Measurements from ENCODE around the gene CLINT1. TPM values are rescaled to one million over a fixed set of nuclear protein-coding genes. Genes with fewer than 3 reads are reported as not detected.
A peak's percentile ranks its signal among the peaks of the same experiment; 100 is the strongest.
"Not testable (repeated sequence)": the region's sequence is repeated elsewhere in the genome, so short reads cannot be mapped to it uniquely, and the experiment has no call there.

CLINT1 gene
- 100 to 1,000 TPM; 110 to 144 (median 130) TPM for polyA plus RNA-seq (ENCODE audit: insufficient read length in 4 of 4)

GRCh38 chr5:157858527-157859226 is at the start of gene CLINT1:
Gene CLINT1, minus strand, starts transcription at chr5:157859145. Its CDS starts 175 bp downstream, at chr5:157858970.
- peak; percentile 60 to 81 (median 69) for DNase-seq (ENCODE audit: low read depth in 4 of 4, low spot score in 2 of 4)

- no peak for DNase-seq (ENCODE audit: low read depth in 4 of 4, low spot score in 2 of 4)
Measured at GRCh38 chr5:157908459-157908858, 49.5 kb upstream of the CLINT1 start.

GRCh38 chr5:157907479-157907878 is 48.5 kb upstream of the CLINT1 start:
- no peak for DNase-seq (ENCODE audit: low read depth in 4 of 4, low spot score in 2 of 4)

- no peak for DNase-seq (ENCODE audit: low read depth in 4 of 4, low spot score in 2 of 4)
Measured at GRCh38 chr5:157903117-157903450, 44.1 kb upstream of the CLINT1 start.

- no peak for DNase-seq (ENCODE audit: low read depth in 4 of 4, low spot score in 2 of 4)
Measured at GRCh38 chr5:157902449-157903116, 43.6 kb upstream of the CLINT1 start.

GRCh38 chr5:157900644-157901043 is 41.7 kb upstream of the CLINT1 start:
- DNase-seq (ENCODE audit: low read depth in 4 of 4, low spot score in 2 of 4), result no peak

- no peak for DNase-seq (ENCODE audit: low read depth in 4 of 4, low spot score in 2 of 4)
Measured at GRCh38 chr5:157893611-157894010, 34.7 kb upstream of the CLINT1 start.

GRCh38 chr5:157892974-157893373 is 34.0 kb upstream of the CLINT1 start:
- no peak for DNase-seq (ENCODE audit: low read depth in 4 of 4, low spot score in 2 of 4)

- DNase-seq (ENCODE audit: low read depth in 4 of 4, low spot score in 2 of 4), result no peak
Measured at GRCh38 chr5:157890836-157891597, 32.1 kb upstream of the CLINT1 start.

GRCh38 chr5:157888814-157889532 is 30.0 kb upstream of the CLINT1 start:
- DNase-seq (ENCODE audit: low read depth in 4 of 4, low spot score in 2 of 4), result no peak

- no peak for DNase-seq (ENCODE audit: low read depth in 4 of 4, low spot score in 2 of 4)
Measured at GRCh38 chr5:157886796-157887380, 27.9 kb upstream of the CLINT1 start.

- DNase-seq (ENCODE audit: low read depth in 4 of 4, low spot score in 2 of 4), result not testable (repeated sequence)
Measured at GRCh38 chr5:157885051-157885450, 26.1 kb upstream of the CLINT1 start.

GRCh38 chr5:157881498-157881897 is 22.6 kb upstream of the CLINT1 start:
- DNase-seq (ENCODE audit: low read depth in 4 of 4, low spot score in 2 of 4), result not testable (repeated sequence)

- DNase-seq (ENCODE audit: low read depth in 4 of 4, low spot score in 2 of 4), result no peak
Measured at GRCh38 chr5:157877821-157878220, 18.9 kb upstream of the CLINT1 start.

- no peak for DNase-seq (ENCODE audit: low read depth in 4 of 4, low spot score in 2 of 4)
Measured at GRCh38 chr5:157874861-157875260, 15.9 kb upstream of the CLINT1 start.

GRCh38 chr5:157870837-157871834 is 12.2 kb upstream of the CLINT1 start:
- DNase-seq (ENCODE audit: low read depth in 4 of 4, low spot score in 2 of 4), result no peak

GRCh38 chr5:157867751-157868387 is 8.9 kb upstream of the CLINT1 start:
- no peak for DNase-seq (ENCODE audit: low read depth in 4 of 4, low spot score in 2 of 4)

GRCh38 chr5:157866536-157866935 is 7.6 kb upstream of the CLINT1 start:
- no peak for DNase-seq (ENCODE audit: low read depth in 4 of 4, low spot score in 2 of 4)

GRCh38 chr5:157865781-157866180 is 6.8 kb upstream of the CLINT1 start:
- no peak for DNase-seq (ENCODE audit: low read depth in 4 of 4, low spot score in 2 of 4)

Data from left renal cortex interstitium (tissue), 4 donors.